ENCODE measurements around the gene KMT2A.
"Not testable (repeated sequence)": the region's sequence is repeated elsewhere in the genome, so short reads cannot be mapped to it uniquely, and the experiment has no call there.

KMT2A gene

DNA sequence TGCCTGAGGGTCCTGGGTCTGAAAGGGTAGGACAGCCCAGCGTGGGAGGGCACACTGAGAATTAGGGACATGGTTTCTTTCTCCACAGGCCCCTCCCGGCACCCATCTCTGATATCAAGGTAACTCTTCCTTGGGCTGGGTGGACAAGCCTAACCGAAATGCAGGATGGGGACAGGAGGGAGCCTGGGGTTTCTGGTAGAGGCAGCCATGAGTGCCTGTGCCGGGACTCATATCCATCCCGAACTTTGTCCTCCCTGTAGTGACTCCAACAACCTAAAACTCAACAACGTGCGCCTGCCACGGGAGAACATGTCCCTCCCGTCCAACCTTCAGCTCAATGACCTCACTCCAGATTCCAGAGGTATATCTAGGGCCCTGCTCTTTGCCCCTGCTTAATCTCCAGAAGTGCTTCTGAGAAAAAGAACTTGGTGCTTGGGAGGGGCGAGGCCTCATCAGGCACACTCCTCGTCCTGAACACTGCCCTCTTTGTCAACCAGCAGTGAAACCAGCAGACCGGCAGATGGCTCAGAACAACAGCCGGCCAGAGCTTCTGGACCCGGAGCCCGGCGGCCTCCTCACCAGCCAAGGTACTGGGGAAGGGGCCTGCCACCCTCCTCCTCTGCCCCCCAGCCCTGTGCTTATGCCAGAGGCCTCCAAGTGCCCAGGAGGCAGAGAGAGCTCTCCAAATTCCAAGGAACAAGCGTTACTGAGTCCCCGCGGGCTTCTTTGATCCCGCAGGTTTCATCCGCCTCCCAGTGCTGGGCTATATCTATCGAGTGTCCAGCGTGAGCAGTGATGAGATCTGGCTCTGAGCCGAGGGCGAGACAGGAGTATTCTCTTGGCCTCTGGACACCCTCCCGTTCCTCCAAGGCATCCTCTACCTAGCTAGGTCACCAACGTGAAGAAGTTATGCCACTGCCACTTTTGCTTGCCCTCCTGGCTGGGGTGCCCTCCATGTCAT is 97.8 kb downstream of the KMT2A start:
- DNase-seq = no peak

GRCh38 chr11:118535261-118535660 is 99.0 kb downstream of the KMT2A start:
- no peak for DNase-seq

GRCh38 chr11:118536726-118537125 is 100.4 kb downstream of the KMT2A start:
- DNase-seq = no peak

- no peak for DNase-seq
Measured at GRCh38 chr11:118537409-118537980, 101.2 kb downstream of the KMT2A start.

GRCh38 chr11:118544010-118544646 is 107.8 kb downstream of the KMT2A start:
- DNase-seq = no peak

GRCh38 chr11:118544647-118545010 is 108.3 kb downstream of the KMT2A start:
- no peak for DNase-seq

DNA sequence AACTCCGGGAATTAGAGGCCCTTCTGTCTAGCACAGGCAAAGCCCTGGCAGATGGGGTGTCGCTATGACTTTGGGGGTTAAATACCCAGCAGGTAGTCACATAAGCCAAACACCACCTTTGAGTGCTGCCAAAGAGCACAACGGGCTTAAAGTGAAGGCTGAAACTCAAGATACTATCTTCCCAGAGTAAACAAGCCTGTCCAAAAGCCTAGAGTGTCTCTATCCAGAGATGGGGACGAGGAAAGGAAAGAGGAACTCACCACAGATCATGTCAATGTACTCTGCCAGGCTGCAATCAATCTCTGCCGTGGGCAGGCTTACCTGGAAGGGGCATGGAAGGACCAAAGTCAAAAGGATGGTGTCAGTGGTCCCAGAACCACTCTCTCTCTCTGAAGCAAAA is 109.2 kb downstream of the KMT2A start:
- no peak for DNase-seq

- DNase-seq = no peak
Measured at GRCh38 chr11:118547132-118547531, 110.8 kb downstream of the KMT2A start.

- no peak for DNase-seq
Measured at GRCh38 chr11:118552341-118552740, 116.0 kb downstream of the KMT2A start.

DNA sequence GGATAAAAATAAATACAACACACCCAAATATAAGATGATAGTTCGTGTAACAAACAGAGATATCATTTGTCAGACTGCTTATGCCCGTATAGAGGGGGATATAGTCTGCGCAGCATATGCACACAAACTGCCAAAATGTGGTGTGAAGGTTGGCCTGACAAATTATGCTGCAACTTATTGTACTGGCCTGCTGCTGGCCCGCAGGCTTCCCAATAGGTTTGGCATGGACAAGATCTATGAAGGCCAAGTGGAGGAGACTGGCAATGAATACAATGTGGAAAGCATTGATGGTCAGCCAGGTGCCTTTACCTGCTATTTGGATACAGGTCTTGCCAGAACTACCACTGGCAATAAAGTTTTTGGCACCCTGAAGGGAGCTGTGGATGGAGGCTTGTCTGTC is 124.5 kb downstream of the KMT2A start:
- DNase-seq = no peak

DNA sequence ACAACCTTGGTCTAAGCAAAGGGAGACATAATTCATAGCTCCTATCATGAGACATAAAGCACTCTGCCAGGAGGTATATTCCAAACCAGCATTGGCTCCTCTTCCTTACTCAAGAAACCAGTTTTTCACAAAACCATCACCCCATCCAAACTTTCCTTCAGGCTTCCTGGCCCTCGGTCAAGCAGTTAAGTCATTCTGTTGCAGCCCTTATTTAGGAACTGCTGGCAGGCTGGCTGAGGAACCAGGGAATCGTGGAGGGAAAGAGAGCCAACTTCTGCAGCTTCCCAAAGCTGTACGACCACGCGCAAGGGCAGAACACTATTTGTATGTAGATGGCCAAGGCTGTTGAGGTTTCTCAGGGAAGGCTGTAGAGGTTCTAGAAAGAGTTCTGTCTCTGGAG is 128.8 kb downstream of the KMT2A start:
- no peak for DNase-seq

GRCh38 chr11:118569670-118570069 is 133.4 kb downstream of the KMT2A start:
- no peak for DNase-seq

DNA sequence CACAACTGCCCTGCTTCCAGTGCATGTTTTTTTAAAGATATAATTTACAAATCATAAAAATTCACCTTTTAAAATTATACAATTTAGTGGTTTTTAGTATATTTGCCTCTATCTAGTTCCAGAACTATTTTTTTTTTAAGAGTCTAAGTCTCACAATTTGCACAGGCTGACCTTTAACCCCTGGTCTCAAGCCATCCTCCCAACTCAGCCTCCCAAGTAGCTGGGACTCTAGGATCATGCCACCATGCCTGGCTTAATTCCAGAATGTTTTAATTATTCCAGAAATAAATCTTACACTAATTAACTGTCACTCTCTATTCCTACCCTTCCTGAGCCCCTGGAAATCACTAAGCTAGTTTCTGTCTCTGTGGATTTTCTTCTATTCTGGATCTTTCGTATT is 134.5 kb downstream of the KMT2A start:
- no peak for DNase-seq

DNA sequence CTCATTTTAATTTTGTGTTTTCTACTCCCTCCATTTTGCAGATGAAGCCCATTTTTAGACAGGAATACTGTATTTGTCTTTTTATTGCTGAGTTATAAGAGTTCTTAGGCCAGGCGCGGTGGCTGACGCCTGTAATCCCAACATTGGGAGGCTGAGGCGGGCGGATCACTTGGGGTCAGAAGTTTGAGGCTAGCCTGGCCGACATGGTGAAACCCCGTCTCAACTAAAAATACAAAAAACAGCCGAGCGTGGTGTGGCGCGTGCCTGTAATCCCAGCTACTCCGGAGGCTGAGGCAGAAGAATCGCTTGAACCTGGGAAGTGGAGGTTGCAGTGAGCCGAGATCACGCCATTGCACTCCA is 135.4 kb downstream of the KMT2A start:
- not testable (repeated sequence) for DNase-seq

DNA sequence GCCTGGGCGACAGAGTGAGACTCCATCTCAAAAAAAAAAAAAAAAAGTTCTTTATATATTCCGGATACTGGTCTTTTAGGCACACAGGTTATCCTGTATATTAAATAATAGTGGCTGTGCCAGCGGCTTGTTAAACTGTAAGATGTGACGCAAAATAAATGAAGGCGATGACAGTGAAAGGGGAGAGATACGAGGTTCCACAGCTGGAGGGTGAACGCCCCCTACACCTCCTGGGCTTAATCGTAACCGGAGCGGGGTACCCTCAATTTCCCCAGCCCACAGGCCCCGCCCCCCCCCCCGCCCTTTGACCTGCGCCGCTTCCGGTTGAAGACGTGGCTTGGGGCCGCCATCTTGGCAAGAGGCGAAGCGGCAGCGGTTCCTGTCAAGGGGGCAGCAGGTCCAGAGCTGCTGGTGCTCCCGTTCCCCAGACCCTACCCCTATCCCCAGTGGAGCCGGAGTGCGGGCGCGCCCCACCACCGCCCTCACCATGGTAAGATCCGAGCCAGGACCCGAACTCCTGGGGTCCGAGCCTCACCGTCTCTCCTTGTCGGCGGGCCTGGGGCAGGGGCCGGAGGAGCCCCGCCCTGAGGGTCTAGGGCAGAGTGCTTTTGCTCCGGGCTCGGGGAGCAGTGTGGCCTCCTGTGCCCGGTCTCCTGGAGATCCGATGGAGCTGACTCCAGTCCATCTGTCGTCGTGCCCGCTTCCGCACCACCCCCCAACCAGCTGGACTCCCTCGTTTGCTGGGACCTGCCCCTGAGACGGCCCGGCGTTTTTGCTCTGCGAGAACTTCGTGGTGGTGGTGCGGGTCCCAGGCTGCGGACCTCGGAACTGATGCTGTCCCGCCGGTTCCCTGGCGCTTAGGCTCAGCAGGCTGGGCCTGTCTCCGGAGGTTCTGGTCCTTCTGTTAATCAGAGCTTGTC is 136.0 kb downstream of the KMT2A start, which contains the start of gene ARCN1:
Gene ARCN1, plus strand, starts transcription at position 349 of the 920 bp plus-strand sequence. Its CDS starts 139 bp downstream, at position 488.
- peak; percentile 29 for DNase-seq

DNA sequence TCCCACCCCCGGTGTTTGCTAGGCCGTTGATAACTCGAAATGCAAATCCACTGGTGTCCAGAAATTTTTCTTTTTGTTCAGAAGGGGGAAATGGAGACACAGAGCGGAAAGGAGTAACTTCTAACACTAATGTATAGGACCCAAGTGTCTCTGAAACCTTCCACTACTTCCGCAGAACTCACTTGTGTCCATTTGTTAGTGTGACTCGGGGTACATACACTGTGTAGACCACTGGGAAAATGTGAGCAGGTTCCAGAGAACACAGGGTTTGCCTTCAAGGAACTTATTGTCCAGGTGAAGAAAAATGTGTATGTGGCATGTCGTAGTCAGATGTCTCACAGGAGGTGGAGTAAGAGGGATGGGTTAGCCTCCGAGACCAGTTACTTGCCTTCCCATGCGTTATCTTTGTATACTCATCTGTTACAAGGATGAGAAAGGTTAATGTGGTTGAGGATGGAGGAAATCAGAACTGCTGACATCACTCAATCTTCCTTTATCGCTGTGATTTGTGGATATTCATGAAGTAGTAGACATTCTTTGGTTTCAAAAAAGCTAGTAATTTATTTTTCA is 136.8 kb downstream of the KMT2A start:
- no peak for DNase-seq

DNA sequence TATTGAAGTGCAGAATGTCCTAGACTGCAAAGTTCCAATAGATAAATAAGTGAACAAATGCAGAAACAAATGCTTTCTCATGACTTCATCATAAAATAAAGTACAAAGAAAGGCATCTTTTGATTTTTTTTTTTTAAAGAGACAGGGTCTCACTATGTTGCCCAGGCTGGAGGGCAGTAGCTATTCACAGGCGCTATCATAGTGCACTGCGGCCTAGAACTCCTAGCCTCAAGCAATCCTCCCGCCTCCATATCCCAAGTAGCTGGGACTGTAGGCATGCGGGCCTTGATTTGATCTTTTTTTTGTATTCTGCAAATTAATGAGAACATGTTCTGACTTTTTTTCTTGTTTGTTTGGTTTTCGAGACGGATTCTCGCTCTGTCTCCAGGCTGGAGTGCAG is 138.3 kb downstream of the KMT2A start:
- no peak for DNase-seq

Data from NCI-H2227 treated with DMSO at 0.1 percent for 48 hours (cell line).